Keratinocyte (primary cell): Measurements from ENCODE around the gene SORBS1. TPM values are rescaled to one million over a fixed set of nuclear protein-coding genes. Genes with fewer than 3 reads are reported as not detected.
A peak's percentile ranks its signal among the peaks of the same experiment; 100 is the strongest.

Experiments used
- DNase-seq: peaks from one replicate; pipeline ENCODE4 v3.0.0-alpha.2; 2011; ENCODE audit warnings: low read depth, missing footprints, low spot score
- FAIRE-seq: peaks from 2 replicates; lab custom pipeline; 2011; peaks lifted over from hg19 to GRCh38; lab: Jason Lieb, UNC
- H2AFZ ChIP-seq: 2 replicates; pipeline ENCODE4 v1.6.0; 2012; ENCODE audit warnings: low read length, control low read depth, inconsistent platforms; ENCODE audit not compliant: control insufficient read depth
- H3K27ac ChIP-seq: 2 replicates; pipeline ENCODE4 v1.5.1; 2011; ENCODE audit warnings: low read length; ENCODE audit not compliant: control insufficient read depth, insufficient read depth
- H3K27me3 ChIP-seq: 3 replicates; pipeline ENCODE4 v1.6.0; 2011; ENCODE audit warnings: low read length; ENCODE audit not compliant: control insufficient read depth, insufficient read depth; ENCODE audit errors: extremely low read depth
- H3K36me3 ChIP-seq, 2 experiments: 2 replicates in 1 of 2; 3 replicates in 1 of 2; pipeline ENCODE4 v1.5.1; 2011; ENCODE audit warnings: low read length in 2 of 2, mild to moderate bottlenecking in 1 of 2; ENCODE audit not compliant: control insufficient read depth in 2 of 2, insufficient read depth in 2 of 2; ENCODE audit errors: extremely low read depth in 1 of 2
- H3K4me1 ChIP-seq: 3 replicates; pipeline ENCODE4 v1.5.1; 2011; ENCODE audit warnings: low read length; ENCODE audit not compliant: control insufficient read depth, insufficient read depth; ENCODE audit errors: extremely low read depth
- H3K4me2 ChIP-seq: 3 replicates; pipeline ENCODE4 v1.6.0; 2011; ENCODE audit warnings: low read depth, low read length; ENCODE audit not compliant: control insufficient read depth, insufficient read depth; ENCODE audit errors: extremely low read depth
- H3K4me3 ChIP-seq, 3 experiments: fragments of 200-600 bp in 1 of 3; sonication (generic) in 1 of 3; 2 replicates in 2 of 3; 3 replicates in 1 of 3; pipeline ENCODE4 v1.5.1; 2011 to 2016; ENCODE audit warnings: low read length in 3 of 3, mild to moderate bottlenecking in 3 of 3, control low read depth in 2 of 3, inconsistent platforms in 1 of 3, low read depth in 1 of 3, mixed read lengths in 1 of 3, mixed run types in 1 of 3, moderate library complexity in 1 of 3; ENCODE audit not compliant: control insufficient read depth in 2 of 3, insufficient read depth in 2 of 3; ENCODE audit errors: extremely low read depth in 1 of 3
- H3K79me2 ChIP-seq: 2 replicates; pipeline ENCODE4 v1.6.0; 2012; ENCODE audit warnings: low read length; ENCODE audit not compliant: control insufficient read depth, insufficient read depth
- H3K9ac ChIP-seq: 3 replicates; pipeline ENCODE4 v1.6.0; 2011; ENCODE audit warnings: low read length; ENCODE audit not compliant: control insufficient read depth, insufficient read depth; ENCODE audit errors: extremely low read depth
- H3K9me1 ChIP-seq: 3 replicates; pipeline ENCODE4 v1.6.0; 2011; ENCODE audit warnings: low read length; ENCODE audit not compliant: control insufficient read depth, insufficient read depth; ENCODE audit errors: extremely low read depth
- H3K9me3 ChIP-seq: 2 replicates; pipeline ENCODE4 v1.5.1; 2012; ENCODE audit warnings: low read depth, low read length; ENCODE audit not compliant: control insufficient read depth
- H4K20me1 ChIP-seq: 3 replicates; pipeline ENCODE4 v1.6.0; 2011; ENCODE audit warnings: low read length; ENCODE audit not compliant: control insufficient read depth, insufficient read depth; ENCODE audit errors: extremely low read depth
- EZH2 ChIP-seq: IDR thresholded peaks from one replicate; pipeline ENCODE4 v1.6.1; 2012; ENCODE audit warnings: inconsistent platforms, mild to moderate bottlenecking, low read length, moderate library complexity
- dilution Hi-C: fragments of 300-500 bp; cut with MboI; formaldehyde crosslinking; loops from one replicate; pipeline ENCODE4 v1.7.0; 2020; ENCODE audit warnings: low sequenced_read_pairs; ENCODE audit not compliant: extremely low pct_ligation_motif_present
- polyA plus RNA-seq, 5 experiments: library from polyadenylated mRNA; depleted of rRNA in 3 of 5; stranded (reverse) in 3 of 5; stranded (forward) in 1 of 5; unstranded in 1 of 5; fragments of >200 nt; gene quantifications; 1 replicate in 1 of 5; 2 replicates in 3 of 5; 3 replicates in 1 of 5; pipeline versions ENCODE4 v1.2.1 to v1.2.3, GENCODE V29; 2011 to 2012; ENCODE audit warnings: missing spikeins in 2 of 5, low read depth in 1 of 5, low replicate concordance in 1 of 5
- TF ChIP-seq, protein P1 (sequence below), 3 experiments: IDR thresholded peaks in 1 of 3; conservative IDR thresholded peaks in 1 of 3; optimal IDR thresholded peaks in 1 of 3; 2 replicates in 2 of 3; 3 replicates in 1 of 3; pipeline versions ENCODE3 to v1.5.1; 2011; ENCODE audit warnings: low read length in 3 of 3, mild to moderate bottlenecking in 3 of 3, moderate library complexity in 2 of 3, control low read depth in 1 of 3, inconsistent platforms in 1 of 3; ENCODE audit not compliant: insufficient read depth in 2 of 3; ENCODE audit errors: extremely low read depth in 1 of 3

SORBS1 gene
- polyA plus RNA-seq, 1 donor (not counting 4 experiments of a cell fraction or from before 2014, with no cell fraction given), result 0.42 TPM

GRCh38 chr10:95374597-95375209, 186.5 kb downstream of the SORBS1 start:
- Histone ChIP-seq H3K27me3 (no peaks in the 10 kb centered on the region), H3K9ac (no peak overlapping the region), H3K79me2 (no peaks in the 10 kb centered on the region), H3K4me1 (no peaks in the 10 kb centered on the region), H2AFZ (no peak overlapping the region), H3K27ac (no peak overlapping the region), H3K36me3 (no peaks in the 10 kb centered on the region), H3K9me3 (no peaks in the 10 kb centered on the region), H3K9me1 (no peaks in the 10 kb centered on the region), H3K4me2 (no peak overlapping the region), H3K4me3 (no peak overlapping the region), H4K20me1 (no peaks in the 10 kb centered on the region)
- TF ChIP-seq, protein P1, sequence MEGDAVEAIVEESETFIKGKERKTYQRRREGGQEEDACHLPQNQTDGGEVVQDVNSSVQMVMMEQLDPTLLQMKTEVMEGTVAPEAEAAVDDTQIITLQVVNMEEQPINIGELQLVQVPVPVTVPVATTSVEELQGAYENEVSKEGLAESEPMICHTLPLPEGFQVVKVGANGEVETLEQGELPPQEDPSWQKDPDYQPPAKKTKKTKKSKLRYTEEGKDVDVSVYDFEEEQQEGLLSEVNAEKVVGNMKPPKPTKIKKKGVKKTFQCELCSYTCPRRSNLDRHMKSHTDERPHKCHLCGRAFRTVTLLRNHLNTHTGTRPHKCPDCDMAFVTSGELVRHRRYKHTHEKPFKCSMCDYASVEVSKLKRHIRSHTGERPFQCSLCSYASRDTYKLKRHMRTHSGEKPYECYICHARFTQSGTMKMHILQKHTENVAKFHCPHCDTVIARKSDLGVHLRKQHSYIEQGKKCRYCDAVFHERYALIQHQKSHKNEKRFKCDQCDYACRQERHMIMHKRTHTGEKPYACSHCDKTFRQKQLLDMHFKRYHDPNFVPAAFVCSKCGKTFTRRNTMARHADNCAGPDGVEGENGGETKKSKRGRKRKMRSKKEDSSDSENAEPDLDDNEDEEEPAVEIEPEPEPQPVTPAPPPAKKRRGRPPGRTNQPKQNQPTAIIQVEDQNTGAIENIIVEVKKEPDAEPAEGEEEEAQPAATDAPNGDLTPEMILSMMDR (optimal IDR thresholded peaks at IDR 0.05 in 1 of 3, IDR thresholded peaks at IDR 0.05 in 1 of 3, conservative IDR thresholded peaks at IDR 0.05 in 1 of 3; ENCODE audit: extremely low read depth in 1 of 3, insufficient read depth in 2 of 3, low read length in 3 of 3), result peak; percentile 95 to 100 (median 99)
- TF ChIP-seq EZH2, result no peak
- FAIRE-seq, result peak; percentile 91
- dilution Hi-C loops, result no loop called here
- no peak for DNase-seq

- H3K4me3 ChIP-seq, result no peak overlapping the region
- no peaks in the 10 kb centered on the region for H3K36me3 ChIP-seq
- no peak overlapping the region for H3K4me2 ChIP-seq
- H3K9ac ChIP-seq, result no peak overlapping the region
- H3K79me2 ChIP-seq, result no peaks in the 10 kb centered on the region
- peaks cover 5% of the 10 kb centered on the region for H3K27me3 ChIP-seq
- DNase-seq (no peak), FAIRE-seq (no peak)
- dilution Hi-C loops, result no loop called here
- H3K27ac ChIP-seq, result no peak overlapping the region
- H3K4me1 ChIP-seq, result no peaks in the 10 kb centered on the region
- H3K9me3 ChIP-seq, result no peaks in the 10 kb centered on the region
- H3K9me1 ChIP-seq, result no peaks in the 10 kb centered on the region
- H4K20me1 ChIP-seq, result no peaks in the 10 kb centered on the region
- H2AFZ ChIP-seq, result no peak overlapping the region
- TF ChIP-seq, protein P1 (optimal IDR thresholded peaks at IDR 0.05 in 1 of 3, IDR thresholded peaks at IDR 0.05 in 1 of 3, conservative IDR thresholded peaks at IDR 0.05 in 1 of 3; ENCODE audit: extremely low read depth in 1 of 3, insufficient read depth in 2 of 3, low read length in 3 of 3), result no peak
- TF ChIP-seq EZH2, result no peak
Observed at GRCh38 chr10:95373660-95374059, 187.5 kb downstream of the SORBS1 start.
